Smooth muscle cell (in vitro differentiated cells): ENCODE measurements around the gene TLE3. TPM values are rescaled to one million over a fixed set of nuclear protein-coding genes. Genes with fewer than 3 reads are reported as not detected.

ENCODE experiments used
- DNase-seq: peaks from one replicate; lab custom pipeline; 2025; ENCODE audit not compliant: unreplicated experiment; lab: John Stamatoyannopoulos, UW
- H2AFZ ChIP-seq: fragments of 200-600 bp; sonication (generic); 2 replicates; pipeline ENCODE4 v1.6.0; 2016; ENCODE audit warnings: antibody characterized with exemption, low read depth, mild to moderate bottlenecking
- H3F3A ChIP-seq: fragments of 200-600 bp; sonication (generic); 2 replicates; pipeline ENCODE4 v1.6.0; 2017; ENCODE audit warnings: antibody characterized with exemption, low read depth
- H3K27ac ChIP-seq: fragments of 200-600 bp; sonication (generic); 2 replicates; pipeline ENCODE4 v1.5.1; 2016; ENCODE audit warnings: low read depth, mild to moderate bottlenecking
- H3K27me3 ChIP-seq: fragments of 200-600 bp; sonication (generic); 2 replicates; pipeline ENCODE4 v1.6.1; 2016; ENCODE audit warnings: low read depth, mild to moderate bottlenecking
- H3K36me3 ChIP-seq: fragments of 200-600 bp; sonication (generic); 2 replicates; pipeline ENCODE4 v1.5.1; 2016; ENCODE audit warnings: low read depth
- H3K4me1 ChIP-seq: fragments of 200-600 bp; sonication (generic); 2 replicates; pipeline ENCODE4 v1.5.1; 2016; ENCODE audit warnings: low read depth
- H3K4me2 ChIP-seq: fragments of 200-600 bp; sonication (generic); 2 replicates; pipeline ENCODE4 v1.6.0; 2016; ENCODE audit warnings: mild to moderate bottlenecking
- H3K4me3 ChIP-seq: fragments of 200-600 bp; sonication (generic); 2 replicates; pipeline ENCODE4 v1.5.1; 2016; ENCODE audit warnings: mild to moderate bottlenecking
- H3K79me2 ChIP-seq: fragments of 200-600 bp; sonication (generic); 2 replicates; pipeline ENCODE4 v1.6.0; 2016; ENCODE audit warnings: low read depth, mild to moderate bottlenecking
- H3K9ac ChIP-seq: fragments of 200-600 bp; sonication (generic); 2 replicates; pipeline ENCODE4 v1.6.0; 2016; ENCODE audit warnings: low read depth
- H3K9me3 ChIP-seq: fragments of 200-600 bp; sonication (generic); replicated peaks from 2 replicates; pipeline ENCODE4 v1.5.1; 2016; ENCODE audit warnings: low read depth
- H4K20me1 ChIP-seq: fragments of 200-600 bp; sonication (generic); 2 replicates; pipeline ENCODE4 v1.6.0; 2016; ENCODE audit warnings: low read depth
- CTCF ChIP-seq: fragments of 200-600 bp; sonication (generic); IDR thresholded peaks from 2 replicates; pipeline ENCODE4 v1.5.1; 2017; ENCODE audit warnings: borderline replicate concordance, mild to moderate bottlenecking, antibody characterized with exemption; ENCODE audit not compliant: insufficient read depth, poor library complexity, severe bottlenecking
- WGBS: methylation state at CpG from one replicate; pipeline ENCODE4 v1.1.7; 2016; ENCODE audit warnings: low lambda C conversion rate; 5-methylcytosine and 5-hydroxymethylcytosine counted together
- polyA plus RNA-seq: library from polyadenylated mRNA; unstranded; fragments of >200 nt; fragmentation: Nextera tagmentation; extraction: Ambion mirVana; gene quantifications from 2 replicates; pipeline ENCODE4 v1.2.1, GENCODE V29; 2016
- total RNA-seq: library from RNA; depleted of rRNA; stranded (reverse); fragments of >200 nt; gene quantifications from 2 replicates; pipeline ENCODE4 v1.2.3, GENCODE V29; 2014

The TLE3 gene
- total and polyA plus RNA-seq, 2 experiments from 2014 or later = 50.9 to 53.2 TPM

- H4K20me1 ChIP-seq = peaks cover 5% of the 10 kb centered on the region
- no peaks in the 10 kb centered on the region for H3K4me1 ChIP-seq
- no peak overlapping the region for H3K9ac ChIP-seq
- no peaks in the 10 kb centered on the region for H3K36me3 ChIP-seq
- no peaks in the 10 kb centered on the region for H3K27me3 ChIP-seq
- 94% methylated on average over 5 of the region's 5 CpGs for WGBS
- TF ChIP-seq CTCF = no peak
- no peaks in the 10 kb centered on the region for H3K9me3 ChIP-seq
- no peak for DNase-seq
- H3K4me2 ChIP-seq = no peak overlapping the region
- no peak overlapping the region for H3K27ac ChIP-seq
- H3K79me2 ChIP-seq = no peaks in the 10 kb centered on the region
- no peak overlapping the region for H2AFZ ChIP-seq
- no peak overlapping the region for H3K4me3 ChIP-seq
- H3F3A ChIP-seq = peaks cover 1% of the 10 kb centered on the region
Measured at GRCh38 chr15:70042553-70043214, 55.0 kb downstream of the TLE3 start.

DNA sequence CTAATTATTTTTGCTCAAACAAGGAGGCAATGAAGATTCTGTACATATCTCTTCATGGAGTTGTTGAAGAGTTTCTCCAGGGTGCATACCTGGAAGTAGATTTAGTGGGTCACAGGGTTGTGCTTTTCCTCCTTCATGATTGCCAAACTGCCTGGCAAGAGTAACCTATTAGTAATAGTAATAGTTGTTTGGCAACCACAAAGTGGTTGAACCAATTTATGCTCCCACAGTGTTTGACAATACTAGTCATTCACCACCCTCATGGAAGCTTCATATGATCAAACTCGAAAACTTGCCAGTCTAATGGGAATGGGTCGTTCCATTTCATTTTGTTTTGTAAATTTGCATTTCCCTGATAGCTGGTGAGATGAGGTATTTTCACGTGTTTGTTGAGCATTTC, 57.8 kb downstream of the TLE3 start:
- no peak overlapping the region for H3K9ac ChIP-seq

DNA sequence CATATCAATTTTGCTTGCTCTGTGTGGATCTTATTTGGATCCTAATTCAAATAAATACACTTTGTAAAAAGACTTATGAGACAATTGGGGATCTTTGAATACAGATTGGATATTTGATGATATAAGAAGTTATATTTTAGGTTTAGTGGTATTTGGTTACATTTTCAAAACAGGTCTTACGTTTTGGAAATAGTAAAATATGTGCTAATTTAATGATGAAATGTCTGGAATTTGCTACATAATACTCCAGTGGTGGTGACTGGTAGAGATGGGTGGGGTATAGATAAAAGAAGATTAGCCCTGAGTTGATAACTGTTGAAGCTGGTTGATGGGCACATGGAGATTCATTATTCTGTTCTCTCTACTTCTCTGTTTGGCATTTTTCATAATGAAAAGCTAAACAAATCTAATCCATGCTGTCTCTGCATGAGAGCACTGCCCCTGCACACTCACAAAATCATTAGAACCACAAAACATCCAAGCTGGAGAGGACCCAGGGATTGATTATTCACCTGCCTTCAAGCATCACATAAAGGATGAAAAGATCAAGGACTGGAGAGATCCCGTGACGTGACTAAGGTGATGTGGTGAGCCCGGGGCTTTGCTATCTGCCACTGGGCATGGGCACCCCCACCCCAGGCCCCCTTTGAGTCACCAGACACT, 58.9 kb downstream of the TLE3 start:
- Histone ChIP-seq H3K36me3 (no peaks in the 10 kb centered on the region), H3K4me3 (no peak overlapping the region), H3K27me3 (no peaks in the 10 kb centered on the region), H3K79me2 (no peaks in the 10 kb centered on the region), H4K20me1 (no peaks in the 10 kb centered on the region), H3K4me1 (no peaks in the 10 kb centered on the region), H3K9ac (no peak overlapping the region), H3K27ac (no peak overlapping the region), H3K4me2 (no peak overlapping the region), H2AFZ (no peak overlapping the region), H3F3A (no peaks in the 10 kb centered on the region), H3K9me3 (no peaks in the 10 kb centered on the region)
- TF ChIP-seq CTCF = no peak
- DNase-seq = no peak
- 55% methylated on average over 4 of the region's 4 CpGs for WGBS

More for the DNA sequence above, 57.8 kb downstream of the TLE3 start:
- H4K20me1 ChIP-seq = no peaks in the 10 kb centered on the region
- H3K36me3 ChIP-seq = no peaks in the 10 kb centered on the region
- no peaks in the 10 kb centered on the region for H3K27me3 ChIP-seq
- no peaks in the 10 kb centered on the region for H3F3A ChIP-seq
- no peaks in the 10 kb centered on the region for H3K4me1 ChIP-seq
- H3K79me2 ChIP-seq = no peaks in the 10 kb centered on the region
- H3K4me2 ChIP-seq = no peak overlapping the region
- no peak overlapping the region for H3K4me3 ChIP-seq
- H2AFZ ChIP-seq = no peak overlapping the region
- 88% methylated on average over 3 of the region's 3 CpGs for WGBS
- no peak overlapping the region for H3K27ac ChIP-seq
- DNase-seq = no peak
- TF ChIP-seq CTCF = no peak
- no peaks in the 10 kb centered on the region for H3K9me3 ChIP-seq

DNA sequence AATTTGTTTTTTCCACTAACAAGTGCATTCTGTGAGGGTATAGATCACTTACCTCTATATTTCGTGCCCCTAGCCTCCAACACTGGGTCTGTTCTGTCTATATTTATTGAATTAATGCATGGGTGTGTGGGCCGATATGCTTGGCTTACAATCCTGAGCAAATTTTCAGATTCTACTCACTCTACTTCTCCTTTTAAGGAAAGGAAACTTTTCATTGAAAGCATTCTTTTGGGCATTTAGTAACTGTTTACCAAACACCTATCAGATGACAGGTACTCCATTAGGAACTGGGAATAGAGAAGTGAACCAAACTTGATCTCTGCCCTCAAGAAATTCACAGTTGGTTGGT, 60.5 kb downstream of the TLE3 start:
- Histone ChIP-seq H3K79me2 (no peaks in the 10 kb centered on the region), H4K20me1 (no peaks in the 10 kb centered on the region), H3K27ac (no peak overlapping the region), H3K36me3 (no peaks in the 10 kb centered on the region), H2AFZ (no peak overlapping the region), H3K4me1 (no peaks in the 10 kb centered on the region), H3K4me3 (no peak overlapping the region), H3K4me2 (no peak overlapping the region), H3F3A (no peaks in the 10 kb centered on the region), H3K9me3 (no peaks in the 10 kb centered on the region), H3K27me3 (no peaks in the 10 kb centered on the region), H3K9ac (no peak overlapping the region)
- 94% methylated on average over 2 of the region's 2 CpGs for WGBS
- no peak for TF ChIP-seq CTCF
- DNase-seq = no peak
